ENCODE measurements around the gene LIX1L. TPM values are rescaled to one million over a fixed set of nuclear protein-coding genes. Genes with fewer than 3 reads are reported as not detected.

Gene LIX1L
- total and polyA plus RNA-seq, 2 donors (not counting 1 experiment from before 2014, with no cell fraction given) = 14.2 to 63.3 TPM

- H3K27me3 ChIP-seq (ENCODE audit: control insufficient read depth, insufficient read depth, low read length) = no peaks in the 10 kb centered on the region
- H3K36me3 ChIP-seq (ENCODE audit: control insufficient read depth, insufficient read depth, low read length) = peaks cover 4% of the 10 kb centered on the region
- H3K27ac ChIP-seq (ENCODE audit: insufficient read depth, low read length) = no peak overlapping the region
- TF ChIP-seq CTCF (conservative IDR thresholded peaks at IDR 0.05 in 1 of 2, IDR thresholded peaks at IDR 0.05 in 1 of 2; ENCODE audit: low read depth in 1 of 2, low read length in 2 of 2) (peak in 1 of 2 donors; percentile 15), EZH2 (IDR thresholded peaks at IDR 0.05; ENCODE audit: low read length, missing control alignments) (no peak)
- DNase-seq (ENCODE audit: low read depth in 2 of 2) = no peak
- no peaks in the 10 kb centered on the region for H3K9me3 ChIP-seq (ENCODE audit: control insufficient read depth, insufficient read depth, low read depth, low read length)
- H4K20me1 ChIP-seq (ENCODE audit: control insufficient read depth, extremely low read depth, insufficient read depth, low read length) = no peaks in the 10 kb centered on the region
- peak overlapping the region in 2 of 4 experiments; percentile 1 to 66 for H3K4me3 ChIP-seq (replicated peaks in 1 of 4; ENCODE audit: control extremely low read depth in 1 of 4, insufficient read depth in 1 of 4, low read depth in 3 of 4, low read length in 4 of 4)
- H2AFZ ChIP-seq (ENCODE audit: low read length) = no peak overlapping the region
- peaks cover 10% of the 10 kb centered on the region for H3K4me1 ChIP-seq (ENCODE audit: control insufficient read depth, extremely low read depth, insufficient read depth, low read length)
- no peak overlapping the region for H3K9ac ChIP-seq (ENCODE audit: insufficient read depth, low read length)
- H3K79me2 ChIP-seq (ENCODE audit: control insufficient read depth, insufficient read depth, low read length) = peaks cover 17% of the 10 kb centered on the region
- H3K4me2 ChIP-seq (ENCODE audit: extremely low read depth, insufficient read depth, low read length) = no peak overlapping the region
These were observed 39.9 kb upstream of the LIX1L start for GRCh38 chr1:145997718-145998023.

GRCh38 chr1:145997016-145997717 is 39.4 kb upstream of the LIX1L start:
- Histone ChIP-seq H3K27me3 (ENCODE audit: control insufficient read depth, insufficient read depth, low read length) (no peaks in the 10 kb centered on the region), H3K9me3 (ENCODE audit: control insufficient read depth, insufficient read depth, low read depth, low read length) (no peaks in the 10 kb centered on the region), H4K20me1 (ENCODE audit: control insufficient read depth, extremely low read depth, insufficient read depth, low read length) (no peaks in the 10 kb centered on the region), H3K79me2 (ENCODE audit: control insufficient read depth, insufficient read depth, low read length) (peaks cover 17% of the 10 kb centered on the region), H3K4me1 (ENCODE audit: control insufficient read depth, extremely low read depth, insufficient read depth, low read length) (peaks cover 10% of the 10 kb centered on the region), H3K36me3 (ENCODE audit: control insufficient read depth, insufficient read depth, low read length) (peaks cover 4% of the 10 kb centered on the region), H3K27ac (ENCODE audit: insufficient read depth, low read length) (peak overlapping the region; percentile 73), H3K4me2 (ENCODE audit: extremely low read depth, insufficient read depth, low read length) (peak overlapping the region; percentile 94), H3K4me3 (replicated peaks in 1 of 4; ENCODE audit: control extremely low read depth in 1 of 4, insufficient read depth in 1 of 4, low read depth in 3 of 4, low read length in 4 of 4) (peak overlapping the region; percentile 62 to 79 (median 67)), H3K9ac (ENCODE audit: insufficient read depth, low read length) (peak overlapping the region; percentile 59), H2AFZ (ENCODE audit: low read length) (peak overlapping the region; percentile 73)
- DNase-seq (ENCODE audit: low read depth in 2 of 2) = peak in 1 of 2 donors; percentile 38
- no peak for TF ChIP-seq EZH2 (IDR thresholded peaks at IDR 0.05; ENCODE audit: low read length, missing control alignments)
- TF ChIP-seq CTCF (conservative IDR thresholded peaks at IDR 0.05 in 1 of 2, IDR thresholded peaks at IDR 0.05 in 1 of 2; ENCODE audit: low read depth in 1 of 2, low read length in 2 of 2) = no peak

- H3K4me1 ChIP-seq (ENCODE audit: control insufficient read depth, extremely low read depth, insufficient read depth, low read length) = peaks cover 10% of the 10 kb centered on the region
- H3K79me2 ChIP-seq (ENCODE audit: control insufficient read depth, insufficient read depth, low read length) = peaks cover 17% of the 10 kb centered on the region
- peaks cover 4% of the 10 kb centered on the region for H3K36me3 ChIP-seq (ENCODE audit: control insufficient read depth, insufficient read depth, low read length)
- TF ChIP-seq CTCF (conservative IDR thresholded peaks at IDR 0.05 in 1 of 2, IDR thresholded peaks at IDR 0.05 in 1 of 2; ENCODE audit: low read depth in 1 of 2, low read length in 2 of 2) (no peak), EZH2 (IDR thresholded peaks at IDR 0.05; ENCODE audit: low read length, missing control alignments) (no peak)
- H3K9me3 ChIP-seq (ENCODE audit: control insufficient read depth, insufficient read depth, low read depth, low read length) = no peaks in the 10 kb centered on the region
- no peaks in the 10 kb centered on the region for H3K27me3 ChIP-seq (ENCODE audit: control insufficient read depth, insufficient read depth, low read length)
- no peaks in the 10 kb centered on the region for H4K20me1 ChIP-seq (ENCODE audit: control insufficient read depth, extremely low read depth, insufficient read depth, low read length)
- peak within 1 kb of the TSS; percentile 68 to 98 (median 75) for H3K4me3 ChIP-seq (replicated peaks in 1 of 4; ENCODE audit: control extremely low read depth in 1 of 4, insufficient read depth in 1 of 4, low read depth in 3 of 4, low read length in 4 of 4)
- peak within 1 kb of the TSS; percentile 73 for H2AFZ ChIP-seq (ENCODE audit: low read length)
- peak; percentile 97 to 99 for DNase-seq (ENCODE audit: low read depth in 2 of 2)
- H3K4me2 ChIP-seq (ENCODE audit: extremely low read depth, insufficient read depth, low read length) = peak within 1 kb of the TSS; percentile 94
- H3K9ac ChIP-seq (ENCODE audit: insufficient read depth, low read length) = peak within 1 kb of the TSS; percentile 59
- peak within 1 kb of the TSS; percentile 73 for H3K27ac ChIP-seq (ENCODE audit: insufficient read depth, low read length)
These were observed 38.7 kb upstream of the LIX1L start, which contains the start of gene TXNIP for GRCh38 chr1:145996433-145997015. TSS of gene TXNIP (minus strand) at chr1:145996579. CDS start at chr1:145996266, 313 bp downstream.
